HFFc6 (cell line): ENCODE data around the gene THBS4. TPM values are rescaled to one million over a fixed set of nuclear protein-coding genes. Genes with fewer than 3 reads are reported as not detected.

Experiments
- DNase-seq: peaks from one replicate; pipeline ENCODE4 v3.0.0-alpha.2; 2018
- H3K27ac Mint-ChIP-seq: 2 replicates; pipeline ENCODE4 v1.8.0; 2020; ENCODE audit warnings: mild to moderate bottlenecking, mixed read lengths
- H3K27me3 Mint-ChIP-seq: 2 replicates; pipeline ENCODE4 v1.8.0; 2021; ENCODE audit warnings: mild to moderate bottlenecking, moderate library complexity, mixed read lengths; ENCODE audit not compliant: insufficient read depth
- H3K36me3 Mint-ChIP-seq: 2 replicates; pipeline ENCODE4 v1.8.0; 2021; ENCODE audit warnings: low read depth, mixed read lengths
- H3K4me1 Mint-ChIP-seq: 2 replicates; pipeline ENCODE4 v1.8.0; 2020; ENCODE audit warnings: low read depth, mixed read lengths
- H3K4me3 Mint-ChIP-seq: 2 replicates; pipeline ENCODE4 v1.8.0; 2020; ENCODE audit warnings: mild to moderate bottlenecking, moderate library complexity, mixed read lengths
- H3K9me3 Mint-ChIP-seq: 2 replicates; pipeline ENCODE4 v1.8.0; 2020; ENCODE audit warnings: mild to moderate bottlenecking, mixed read lengths
- CTCF ChIP-seq: fragments of 200-600 bp; sonication (generic); IDR thresholded peaks from 2 replicates; pipeline ENCODE4 v1.5.0; 2021; ENCODE audit warnings: antibody characterized with exemption, mild to moderate bottlenecking
- total RNA-seq, 6 experiments: library from RNA; stranded (reverse); fragmentation: NEBNext Ultra II Directional; extraction: Animal tissue kit (Norgen Biotek cat#: 25700); gene quantifications; 2 replicates in 1 of 6; 3 replicates in 5 of 6; pipeline ENCODE4 v1.2.3, GENCODE V29; 2021

Gene THBS4
- total RNA-seq, 6 experiments from 2014 or later: 0.43 to 0.82 (median 0.71) TPM; not detected in 1

- H3K27me3 Mint-ChIP-seq: peaks cover 46% of the 10 kb centered on the region
Observed at GRCh38 chr5:80037366-80037765, 2.2 kb downstream of the THBS4 start.

GRCh38 chr5:80039650-80040049, 4.5 kb downstream of the THBS4 start:
- Mint-ChIP-seq H3K4me1 (no peaks in the 10 kb centered on the region), H3K27me3 (peaks cover 40% of the 10 kb centered on the region), H3K27ac (no peak overlapping the region), H3K4me3 (no peak overlapping the region), H3K36me3 (no peaks in the 10 kb centered on the region), H3K9me3 (no peaks in the 10 kb centered on the region)
- TF ChIP-seq CTCF: no peak
- DNase-seq: no peak

More at GRCh38 chr5:80037366-80037765, 2.2 kb downstream of the THBS4 start:
- H3K4me3 Mint-ChIP-seq: no peak overlapping the region
- DNase-seq: no peak
- H3K4me1 Mint-ChIP-seq: no peaks in the 10 kb centered on the region
- no peak for TF ChIP-seq CTCF
- H3K36me3 Mint-ChIP-seq: no peaks in the 10 kb centered on the region
- no peak overlapping the region for H3K27ac Mint-ChIP-seq
- H3K9me3 Mint-ChIP-seq: no peaks in the 10 kb centered on the region

- no peaks in the 10 kb centered on the region for H3K9me3 Mint-ChIP-seq
- H3K36me3 Mint-ChIP-seq: no peaks in the 10 kb centered on the region
- TF ChIP-seq CTCF: no peak
- peaks cover 29% of the 10 kb centered on the region for H3K27me3 Mint-ChIP-seq
- no peak overlapping the region for H3K27ac Mint-ChIP-seq
- no peak overlapping the region for H3K4me3 Mint-ChIP-seq
- DNase-seq: no peak
- H3K4me1 Mint-ChIP-seq: no peaks in the 10 kb centered on the region
Observed at GRCh38 chr5:80041527-80041926, 6.4 kb downstream of the THBS4 start.

- Mint-ChIP-seq H3K27ac (no peak overlapping the region), H3K4me3 (no peak overlapping the region), H3K27me3 (peaks cover 26% of the 10 kb centered on the region), H3K9me3 (no peaks in the 10 kb centered on the region), H3K4me1 (no peaks in the 10 kb centered on the region), H3K36me3 (no peaks in the 10 kb centered on the region)
- DNase-seq: no peak
- TF ChIP-seq CTCF: no peak
Observed at GRCh38 chr5:80042330-80042729, 7.2 kb downstream of the THBS4 start.

GRCh38 chr5:80043187-80043586, 8.0 kb downstream of the THBS4 start:
- no peaks in the 10 kb centered on the region for H3K36me3 Mint-ChIP-seq
- TF ChIP-seq CTCF: no peak
- H3K4me3 Mint-ChIP-seq: no peak overlapping the region
- H3K4me1 Mint-ChIP-seq: no peaks in the 10 kb centered on the region
- peaks cover 24% of the 10 kb centered on the region for H3K27me3 Mint-ChIP-seq
- no peak for DNase-seq
- H3K27ac Mint-ChIP-seq: no peak overlapping the region
- no peaks in the 10 kb centered on the region for H3K9me3 Mint-ChIP-seq
